K562 (cell line): ENCODE measurements around the gene CAPN2. TPM values are rescaled to one million over a fixed set of nuclear protein-coding genes. Genes with fewer than 3 reads are reported as not detected.
A peak's percentile ranks its signal among the peaks of the same experiment; 100 is the strongest.

Experiments used
- ATF4 ChIP-seq: fragments of 450-650 bp; formaldehyde crosslinking; IDR thresholded peaks from 2 replicates; pipeline ENCODE4 v1.4.0; 2022; ENCODE audit warnings: mild to moderate bottlenecking, moderate library complexity
- ETV6 ChIP-seq, 3 experiments: fragments of 150-350 bp in 1 of 3; sonication (generic) in 1 of 3; formaldehyde crosslinking in 1 of 3; IDR thresholded peaks; 2 replicates each; pipeline versions ENCODE4 v1.6.1 to v1.8.0; 2014 to 2022; ENCODE audit warnings: borderline replicate concordance in 2 of 3, low read depth in 2 of 3, antibody characterized with exemption in 1 of 3, low read length in 1 of 3, mild to moderate bottlenecking in 1 of 3, missing genetic modification reagents in 1 of 3
- FOXK1 ChIP-seq: sonication (generic); formaldehyde crosslinking; IDR thresholded peaks from 2 replicates; pipeline ENCODE4 v1.8.0; 2022; ENCODE audit warnings: missing genetic modification reagents, mild to moderate bottlenecking, borderline replicate concordance
- GATAD2A ChIP-seq: fragments of 450-650 bp; IDR thresholded peaks from 2 replicates; pipeline ENCODE4 v1.6.1; 2017
- JUND ChIP-seq, 2 experiments: IDR thresholded peaks; 2 replicates in 1 of 2; 3 replicates in 1 of 2; pipeline ENCODE4 v1.6.1; 2011; ENCODE audit warnings: borderline replicate concordance in 2 of 2, low read depth in 2 of 2, low read length in 2 of 2, improper control_type of control experiment in 1 of 2, missing biosample characterization in 1 of 2, missing genetic modification characterization in 1 of 2, missing genetic modification reagents in 1 of 2
- KDM5B ChIP-seq: fragments of 200-600 bp; sonication (generic); IDR thresholded peaks from 2 replicates; pipeline ENCODE4 v1.6.1; 2012; ENCODE audit warnings: low read depth, mild to moderate bottlenecking, moderate library complexity, low read length, control low read depth, inconsistent platforms; ENCODE audit not compliant: insufficient replicate concordance
- MECOM ChIP-seq: fragments of 250-450 bp; sonication (Bioruptor Pico); IDR thresholded peaks from 2 replicates; pipeline ENCODE4 v1.8.0; 2022; ENCODE audit warnings: inconsistent platforms
- MNT ChIP-seq, 2 experiments: fragments of 450-650 bp; conservative IDR thresholded peaks; 2 replicates each; pipeline ENCODE4 v1.6.1; 2017; ENCODE audit warnings: mild to moderate bottlenecking in 2 of 2, moderate library complexity in 2 of 2
- MYNN ChIP-seq, 2 experiments: sonication (generic); formaldehyde crosslinking in 1 of 2; IDR thresholded peaks; 2 replicates each; pipeline versions ENCODE4 v1.5.0 to v1.6.1; 2016 to 2020; ENCODE audit warnings: antibody characterized with exemption in 1 of 2, missing genetic modification reagents in 1 of 2
- NFRKB ChIP-seq: fragments of 450-650 bp; IDR thresholded peaks from 2 replicates; pipeline ENCODE4 v1.6.1; 2016; ENCODE audit warnings: low read depth
- POLR2A ChIP-seq: fragments of 450-650 bp; conservative IDR thresholded peaks from 2 replicates; pipeline ENCODE4 v1.6.1; 2016
- RCOR1 ChIP-seq, 2 experiments: IDR thresholded peaks; 2 replicates each; pipeline ENCODE4 v1.6.1; 2012; ENCODE audit warnings: low read depth in 2 of 2, low read length in 2 of 2, borderline replicate concordance in 1 of 2, improper control_type of control experiment in 1 of 2
- SLC30A9 ChIP-seq: fragments of 250-450 bp; sonication (Bioruptor Pico); IDR thresholded peaks from 2 replicates; pipeline ENCODE4 v1.8.0; 2022; ENCODE audit warnings: mild to moderate bottlenecking, moderate library complexity
- TBL1XR1 ChIP-seq, 2 experiments: IDR thresholded peaks; 2 replicates each; pipeline ENCODE4 v1.6.1; 2012; ENCODE audit warnings: improper control_type of control experiment in 2 of 2, low read length in 2 of 2, mild to moderate bottlenecking in 1 of 2
- THRA ChIP-seq: fragments of 450-650 bp; IDR thresholded peaks from 2 replicates; pipeline ENCODE4 v1.6.1; 2017; ENCODE audit warnings: mild to moderate bottlenecking, moderate library complexity
- ZBTB12 ChIP-seq: fragments of 250-450 bp; sonication (Bioruptor Pico); IDR thresholded peaks from 2 replicates; pipeline ENCODE4 v1.4.0; 2020
- ZBTB9 ChIP-seq: fragments of 450-650 bp; formaldehyde crosslinking; IDR thresholded peaks from 2 replicates; pipeline ENCODE4 v1.4.0; 2020; ENCODE audit warnings: mild to moderate bottlenecking, moderate library complexity
- ZNF140 ChIP-seq: fragments of 250-450 bp; sonication (Bioruptor Pico); IDR thresholded peaks from 2 replicates; pipeline ENCODE4 v1.8.0; 2021; ENCODE audit warnings: moderate library complexity, mild to moderate bottlenecking, inconsistent platforms
- ZNF354B ChIP-seq: fragments of 250-450 bp; sonication (Bioruptor Pico); IDR thresholded peaks from 2 replicates; pipeline ENCODE4 v1.4.0; 2020
- polyA plus RNA-seq, 8 experiments: library from polyadenylated mRNA; depleted of rRNA in 4 of 8; stranded (reverse) in 5 of 8; unstranded in 3 of 8; fragments of >200 nt; fragmentation: Nextera tagmentation in 2 of 8; fragmentation: Illumina TruSeq in 1 of 8; extraction: Ambion mirVana in 2 of 8; extraction: Trizol in 1 of 8; gene quantifications; 2 replicates each; pipeline versions ENCODE4 v1.2.1 to v1.2.3, GENCODE V29; 2011 to 2014; ENCODE audit warnings: inconsistent platforms in 1 of 8, missing spikeins in 1 of 8
- total RNA-seq, 7 experiments: library from RNA; depleted of rRNA in 6 of 7; stranded (reverse); fragments of >200 nt in 6 of 7; fragmentation: Illumina TruSeq in 2 of 7; extraction: Trizol in 2 of 7; gene quantifications; 2 replicates each; pipeline versions ENCODE4 v1.2.1 to v1.2.3, GENCODE V29; 2011 to 2021; ENCODE audit warnings: low replicate concordance in 1 of 7

The CAPN2 gene
- total and polyA plus RNA-seq, 9 of the 15 experiments (the other 6 are each of a cell fraction or from before 2014, with no cell fraction given) = 24.6 to 157 (median 101) TPM

- TF ChIP-seq MNT (conservative IDR thresholded peaks at IDR 0.05) (no peak; a peak in 1 of 4 replicates), ZNF140 (CRISPR knock-in tag) (no peak), ZNF354B (no peak), ZBTB9 (CRISPR knock-in tag) (0 out of 2 replicates have a peak, but pooled peaks have one; percentile 7), ATF4 (CRISPR knock-in tag) (no peak), FOXK1 (CRISPR knock-in tag) (0 out of 2 replicates have a peak, but pooled peaks have one; percentile 64), POLR2A (no peak), TBL1XR1 (IDR thresholded peaks at IDR 0.05; ENCODE audit: low read length in 2 of 2) (peak in 1 of 2 experiments; percentile 27; a peak in 1 of 4 replicates), SLC30A9 (CRISPR knock-in tag) (no peak), GATAD2A (no peak), ETV6 (IDR thresholded peaks at IDR 0.05; ENCODE audit: borderline replicate concordance in 1 of 2, low read depth in 2 of 2, low read length in 1 of 2) (peak in 1 of 2 experiments; percentile 31; a peak in 1 of 4 replicates), ETV6 (CRISPR knock-in tag; IDR thresholded peaks at IDR 0.05; ENCODE audit: borderline replicate concordance) (peak; percentile 68; the same call in 1 of the 2 replicates), THRA (no peak), RCOR1 (IDR thresholded peaks at IDR 0.05; ENCODE audit: borderline replicate concordance in 1 of 2, low read depth in 2 of 2, low read length in 2 of 2) (peak in 1 of 2 experiments; percentile 31; a peak in 1 of 4 replicates), ZBTB12 (CRISPR knock-in tag) (no peak), MECOM (0 out of 2 replicates have a peak, but pooled peaks have one; percentile 31), MYNN (IDR thresholded peaks at IDR 0.05) (peak; percentile 70; the same call in 1 of the 2 replicates), MYNN (CRISPR knock-in tag; IDR thresholded peaks at IDR 0.05) (no peak), KDM5B (peak; percentile 59), JUND (IDR thresholded peaks at IDR 0.05; ENCODE audit: borderline replicate concordance, low read depth, low read length) (peak; percentile 88), JUND (tag; IDR thresholded peaks at IDR 0.05; ENCODE audit: borderline replicate concordance, low read depth, low read length) (peak; percentile 81; the same call in 2 of the 3 replicates), NFRKB (0 out of 2 replicates have a peak, but pooled peaks have one; percentile 45)
Observed at GRCh38 chr1:223714849-223715603, 2.7 kb downstream of the CAPN2 start (continued).
